Lung (tissue), 12 donors: ENCODE data around the gene TAMALIN. TPM values are rescaled to one million over a fixed set of nuclear protein-coding genes. Genes with fewer than 3 reads are reported as not detected.

Experiments
- ATAC-seq: fragments of 200-7000 bp; cut with Tn5 transposase; one replicate; pipeline ENCODE4 v1.9.1; 2020; ENCODE audit warnings: moderate number of reproducible peaks; ENCODE audit not compliant: insufficient read depth, low FRiP score
- DNase-seq, 3 donors: peaks; one replicate each; pipeline ENCODE4 v3.0.0-alpha.2; 2013 to 2017
- H3K27ac ChIP-seq, 2 donors: one replicate each; pipeline ENCODE4 v1.5.1; 2013; ENCODE audit warnings: mild to moderate bottlenecking in 2 of 2, moderate library complexity in 2 of 2, control low read depth in 1 of 2, inconsistent platforms in 1 of 2, low read depth in 1 of 2, low read length in 1 of 2
- H3K27me3 ChIP-seq, 3 donors: one replicate each; pipeline ENCODE4 v1.5.1; 2013; ENCODE audit warnings: low read length in 2 of 3; ENCODE audit not compliant: control insufficient read depth in 3 of 3, insufficient read depth in 3 of 3
- H3K36me3 ChIP-seq, 4 donors: one replicate each; pipeline ENCODE4 v1.5.1; 2013; ENCODE audit warnings: low read length in 4 of 4, mild to moderate bottlenecking in 1 of 4, moderate library complexity in 1 of 4; ENCODE audit not compliant: control insufficient read depth in 4 of 4, insufficient read depth in 4 of 4
- H3K4me1 ChIP-seq, 5 donors: one replicate each; pipeline ENCODE4 v1.5.1; 2013; ENCODE audit warnings: low read length in 5 of 5, mild to moderate bottlenecking in 2 of 5, moderate library complexity in 1 of 5; ENCODE audit not compliant: control insufficient read depth in 5 of 5, insufficient read depth in 5 of 5
- H3K4me3 ChIP-seq: one replicate; pipeline ENCODE4 v1.5.1; 2013; ENCODE audit warnings: mild to moderate bottlenecking, control low read depth, moderate library complexity
- H3K9ac ChIP-seq, 2 donors: one replicate each; pipeline ENCODE4 v1.5.1; 2013; ENCODE audit warnings: low read length in 2 of 2, control low read depth in 1 of 2; ENCODE audit not compliant: insufficient read depth in 1 of 2
- H3K9me3 ChIP-seq, 4 donors: one replicate each; pipeline ENCODE4 v1.5.1; 2013; ENCODE audit warnings: low read length in 3 of 4, mild to moderate bottlenecking in 1 of 4, moderate library complexity in 1 of 4; ENCODE audit not compliant: control insufficient read depth in 4 of 4, insufficient read depth in 3 of 4
- WGBS, 2 donors: extraction: QIAGEN DNeasy Blood & Tissue Kit; methylation state at CpG; one replicate each; pipeline ENCODE4 v1.1.7; 2013; 5-methylcytosine and 5-hydroxymethylcytosine counted together
- polyA plus RNA-seq, 2 donors: library from polyadenylated mRNA; stranded (reverse); fragments of 200-250 nt; gene quantifications; one replicate each; pipeline ENCODE4 v1.2.1, GENCODE V29; 2013
- total RNA-seq, 2 donors: library from RNA; depleted of rRNA in 1 of 2; stranded (reverse); fragments of >200 nt in 1 of 2; gene quantifications; one replicate each; pipeline ENCODE4 v1.2.1, GENCODE V29; 2014 to 2021
- TF ChIP-seq, protein P1 (sequence below): IDR thresholded peaks from 2 replicates; pipeline ENCODE4 v1.5.1; 2012; ENCODE audit warnings: mild to moderate bottlenecking; ENCODE audit errors: control extremely low read depth, extremely low read depth
- donor health status: control.
- donor health status: control.
- donor health status: Bipolar disorder and iron deficiency.
- donor health status: healthy.
- donor health status: DM: yes; HTN: yes; CAD: no.

The TAMALIN gene
- total and polyA plus RNA-seq, 4 donors, result 31.4 to 84.0 (median 60.4) TPM

DNA sequence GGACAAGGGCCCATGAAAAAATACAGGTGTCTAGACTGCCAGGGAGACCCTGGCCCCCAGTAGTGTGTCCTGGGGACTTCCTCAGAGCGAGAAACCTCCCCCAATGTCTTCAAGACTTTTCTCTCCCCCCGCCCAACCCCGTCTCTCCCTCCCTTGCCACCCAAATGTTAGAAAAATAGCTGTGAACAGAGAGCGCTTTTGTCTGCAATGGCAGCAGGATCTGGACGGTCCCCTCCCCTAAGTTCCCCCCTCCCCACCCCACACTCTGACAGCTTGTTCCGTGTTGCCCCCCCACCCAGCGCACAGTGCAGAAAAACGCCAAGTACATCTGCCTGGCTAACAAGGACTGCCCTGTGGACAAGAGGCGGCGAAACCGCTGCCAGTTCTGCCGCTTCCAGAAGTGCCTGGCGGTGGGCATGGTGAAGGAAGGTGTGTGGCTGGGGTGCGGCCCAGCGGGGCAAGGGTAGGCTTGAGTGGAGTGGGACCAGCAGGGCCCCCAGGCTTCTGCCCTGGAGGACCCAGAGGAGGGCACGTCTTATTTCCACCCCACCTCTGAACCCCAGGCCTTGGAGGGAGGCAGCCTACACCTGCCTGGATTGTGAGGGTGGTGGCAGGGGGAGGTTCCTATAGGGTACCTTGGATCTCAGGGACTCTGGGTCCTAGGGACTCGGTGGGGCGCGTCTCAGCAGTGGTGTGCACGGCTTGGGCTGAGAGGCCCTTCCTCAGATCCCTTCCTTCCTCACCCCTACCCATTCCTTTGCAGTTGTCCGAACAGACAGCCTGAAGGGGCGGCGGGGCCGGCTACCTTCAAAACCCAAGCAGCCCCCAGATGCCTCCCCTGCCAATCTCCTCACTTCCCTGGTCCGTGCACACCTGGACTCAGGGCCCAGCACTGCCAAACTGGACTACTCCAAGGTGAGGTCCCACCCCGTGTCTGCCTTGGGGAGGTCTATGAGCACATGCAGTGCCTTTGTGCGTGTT lies 49.3 kb downstream of the TAMALIN start:
- TF ChIP-seq, protein P1, sequence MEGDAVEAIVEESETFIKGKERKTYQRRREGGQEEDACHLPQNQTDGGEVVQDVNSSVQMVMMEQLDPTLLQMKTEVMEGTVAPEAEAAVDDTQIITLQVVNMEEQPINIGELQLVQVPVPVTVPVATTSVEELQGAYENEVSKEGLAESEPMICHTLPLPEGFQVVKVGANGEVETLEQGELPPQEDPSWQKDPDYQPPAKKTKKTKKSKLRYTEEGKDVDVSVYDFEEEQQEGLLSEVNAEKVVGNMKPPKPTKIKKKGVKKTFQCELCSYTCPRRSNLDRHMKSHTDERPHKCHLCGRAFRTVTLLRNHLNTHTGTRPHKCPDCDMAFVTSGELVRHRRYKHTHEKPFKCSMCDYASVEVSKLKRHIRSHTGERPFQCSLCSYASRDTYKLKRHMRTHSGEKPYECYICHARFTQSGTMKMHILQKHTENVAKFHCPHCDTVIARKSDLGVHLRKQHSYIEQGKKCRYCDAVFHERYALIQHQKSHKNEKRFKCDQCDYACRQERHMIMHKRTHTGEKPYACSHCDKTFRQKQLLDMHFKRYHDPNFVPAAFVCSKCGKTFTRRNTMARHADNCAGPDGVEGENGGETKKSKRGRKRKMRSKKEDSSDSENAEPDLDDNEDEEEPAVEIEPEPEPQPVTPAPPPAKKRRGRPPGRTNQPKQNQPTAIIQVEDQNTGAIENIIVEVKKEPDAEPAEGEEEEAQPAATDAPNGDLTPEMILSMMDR, result no peak

DNA sequence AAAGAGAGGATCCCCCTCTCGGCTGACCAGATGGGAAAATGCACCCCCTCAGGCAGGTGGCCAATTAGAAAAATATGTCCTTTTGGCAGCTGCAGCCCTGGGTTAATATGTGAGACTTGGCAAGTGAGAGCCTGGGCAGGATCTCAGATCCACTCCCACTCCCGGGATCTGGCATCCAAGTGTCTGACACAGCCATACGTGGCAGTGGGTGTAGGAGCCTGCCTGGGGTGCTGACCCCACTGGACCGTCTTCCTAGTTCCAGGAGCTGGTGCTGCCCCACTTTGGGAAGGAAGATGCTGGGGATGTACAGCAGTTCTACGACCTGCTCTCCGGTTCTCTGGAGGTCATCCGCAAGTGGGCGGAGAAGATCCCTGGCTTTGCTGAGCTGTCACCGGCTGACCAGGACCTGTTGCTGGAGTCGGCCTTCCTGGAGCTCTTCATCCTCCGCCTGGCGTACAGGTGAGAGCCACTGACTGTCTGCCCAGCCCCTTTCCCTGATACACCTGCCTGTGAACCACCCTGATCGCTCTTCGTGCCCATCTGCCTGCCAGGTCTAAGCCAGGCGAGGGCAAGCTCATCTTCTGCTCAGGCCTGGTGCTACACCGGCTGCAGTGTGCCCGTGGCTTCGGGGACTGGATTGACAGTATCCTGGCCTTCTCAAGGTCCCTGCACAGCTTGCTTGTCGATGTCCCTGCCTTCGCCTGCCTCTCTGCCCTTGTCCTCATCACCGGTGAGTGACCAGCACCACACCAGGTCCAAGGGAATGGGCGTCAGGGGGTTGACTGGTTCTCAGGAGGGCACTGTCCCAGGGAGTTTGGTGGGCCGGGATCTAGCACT lies 50.3 kb downstream of the TAMALIN start:
- ATAC-seq (no peak), DNase-seq (no peak)
- Histone ChIP-seq H3K4me1 (peaks cover 0 to 15% (median 5%) of the 10 kb centered on the region in 5 donors), H3K9ac (no peak overlapping the region), H3K27ac (no peak overlapping the region), H3K9me3 (peaks cover 0 to 2% (median 0%) of the 10 kb centered on the region in 4 donors), H3K4me3 (no peak overlapping the region), H3K27me3 (no peaks in the 10 kb centered on the region), H3K36me3 (peaks cover 3 to 40% (median 11%) of the 10 kb centered on the region in 4 donors)
- 91 to 94% methylated on average over 23 of the region's 23 CpGs for WGBS, 2 donors
- TF ChIP-seq, protein P1, result no peak

More for the DNA sequence above, 49.3 kb downstream of the TAMALIN start:
- peaks cover 0 to 11% (median 7%) of the 10 kb centered on the region in 5 donors for H3K4me1 ChIP-seq
- no peak overlapping the region for H3K4me3 ChIP-seq
- H3K27ac ChIP-seq, result no peak overlapping the region
- H3K9me3 ChIP-seq, result peaks cover 0 to 2% (median 0%) of the 10 kb centered on the region in 4 donors
- no peak overlapping the region for H3K9ac ChIP-seq
- DNase-seq (peak in 2 of 3 donors; percentile 51 to 52), ATAC-seq (no peak)
- H3K36me3 ChIP-seq, result peaks cover 3 to 40% (median 11%) of the 10 kb centered on the region in 4 donors
- H3K27me3 ChIP-seq, result no peaks in the 10 kb centered on the region
- WGBS, 2 donors, result 87 to 92% methylated on average over 26 to 27 of the region's 27 CpGs

DNA sequence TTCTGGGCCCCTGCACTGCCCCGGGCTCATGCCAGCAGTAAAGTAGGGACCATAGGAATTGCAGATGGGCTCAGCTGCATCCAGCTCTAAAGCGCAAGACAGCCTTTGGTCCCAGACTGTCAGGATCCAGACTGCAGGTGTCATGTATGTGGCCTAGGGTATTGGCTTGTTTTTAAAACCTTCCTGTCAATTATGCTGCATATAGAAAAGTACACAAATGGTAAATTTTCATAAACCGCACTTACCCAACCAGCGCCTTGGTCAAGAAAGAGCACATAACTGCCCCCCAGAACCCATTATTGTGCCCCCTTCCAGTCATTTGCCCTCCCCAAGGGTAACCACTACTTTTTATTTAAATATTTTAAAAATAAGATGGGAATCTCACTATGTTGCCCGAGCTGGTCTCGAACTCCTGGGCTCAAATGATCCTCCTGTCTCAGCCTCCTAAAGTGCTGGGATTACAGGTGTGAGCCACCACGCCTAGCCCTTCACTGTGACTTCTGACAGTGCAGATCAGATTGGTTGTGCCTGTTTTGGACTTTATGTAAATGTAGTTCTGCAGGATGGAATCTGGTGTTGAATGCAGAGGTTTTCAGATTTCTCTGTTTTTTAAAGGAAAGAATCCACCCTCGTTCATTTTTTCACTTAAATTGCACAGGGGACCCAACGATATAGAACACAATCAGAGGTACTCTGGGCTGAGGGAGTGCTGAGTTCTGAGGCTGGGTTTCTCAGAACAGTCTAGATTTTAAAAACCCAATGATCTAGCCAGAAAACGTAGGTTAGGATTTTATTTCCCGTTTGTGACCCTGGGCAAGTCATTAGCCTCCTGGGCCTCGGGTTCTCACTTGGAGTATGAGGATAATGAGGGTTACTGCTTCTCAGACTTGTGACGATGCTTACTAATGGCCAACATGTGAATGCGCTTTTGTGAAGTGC lies 51.2 kb downstream of the TAMALIN start:
- no peak overlapping the region for H3K9ac ChIP-seq
- WGBS, 2 donors, result 90 to 96% methylated on average over 14 of the region's 14 CpGs

More for the DNA sequence above, 51.2 kb downstream of the TAMALIN start:
- Histone ChIP-seq H3K36me3 (peaks cover 3 to 40% (median 11%) of the 10 kb centered on the region in 4 donors), H3K27ac (no peak overlapping the region), H3K9me3 (peaks cover 0 to 2% (median 0%) of the 10 kb centered on the region in 4 donors), H3K27me3 (no peaks in the 10 kb centered on the region), H3K4me1 (peaks cover 0 to 12% (median 2%) of the 10 kb centered on the region in 5 donors), H3K4me3 (no peak overlapping the region)
- TF ChIP-seq, protein P1, result no peak
- ATAC-seq, result no peak
- no peak for DNase-seq
